GM18499 (cell line): Measurements from ENCODE around the gene NR4A2.
A peak's percentile ranks its signal among the peaks of the same experiment; 100 is the strongest.

Source experiments
- ATAC-seq: cut with Tn5 transposase; IDR thresholded peaks from one replicate; pipeline ENCODE4 v1.9.1; 2021; ENCODE audit warnings: moderate number of reproducible peaks; ENCODE audit not compliant: insufficient read depth, unreplicated experiment

The NR4A2 gene

GRCh38 chr2:156332534-156333273 is at the start of gene NR4A2:
NR4A2 (minus strand) TSS chr2:156332721; CDS start chr2:156330186, 2,535 bp downstream.
- peak; percentile 34 for ATAC-seq

GRCh38 chr2:156380117-156380645 is 47.7 kb upstream of the NR4A2 start:
- ATAC-seq = peak; percentile 90

- no peak for ATAC-seq
These were observed 47.2 kb upstream of the NR4A2 start for GRCh38 chr2:156379714-156380113.

- no peak for ATAC-seq
These were observed 46.5 kb upstream of the NR4A2 start for GRCh38 chr2:156379071-156379470.

GRCh38 chr2:156366753-156367152 is 34.2 kb upstream of the NR4A2 start:
- ATAC-seq = no peak

GRCh38 chr2:156363141-156363540 is 30.6 kb upstream of the NR4A2 start:
- ATAC-seq = no peak

GRCh38 chr2:156356014-156356754 is 23.7 kb upstream of the NR4A2 start:
- ATAC-seq = no peak

- ATAC-seq = no peak
These were observed 20.4 kb upstream of the NR4A2 start for GRCh38 chr2:156352911-156353310.

GRCh38 chr2:156350374-156351142 is 18.0 kb upstream of the NR4A2 start:
- no peak for ATAC-seq

GRCh38 chr2:156349605-156350004 is 17.1 kb upstream of the NR4A2 start:
- no peak for ATAC-seq

GRCh38 chr2:156349161-156349560 is 16.6 kb upstream of the NR4A2 start:
- no peak for ATAC-seq

GRCh38 chr2:156347431-156347830 is 14.9 kb upstream of the NR4A2 start:
- ATAC-seq = no peak

- no peak for ATAC-seq
These were observed 14.2 kb upstream of the NR4A2 start for GRCh38 chr2:156346731-156347130.

GRCh38 chr2:156345582-156345981 is 13.1 kb upstream of the NR4A2 start:
- ATAC-seq = no peak

GRCh38 chr2:156343940-156344301 is 11.4 kb upstream of the NR4A2 start:
- no peak for ATAC-seq

GRCh38 chr2:156343096-156343939 is 10.8 kb upstream of the NR4A2 start:
- ATAC-seq = no peak

GRCh38 chr2:156342254-156343095 is 10.0 kb upstream of the NR4A2 start:
- peak; percentile 33 for ATAC-seq

- ATAC-seq = peak; percentile 71
These were observed 9.1 kb upstream of the NR4A2 start for GRCh38 chr2:156341452-156342253.
